ENCODE measurements around the gene ANKRD23.
"Not testable (repeated sequence)": the region's sequence is repeated elsewhere in the genome, so short reads cannot be mapped to it uniquely, and the experiment has no call there.

Gene ANKRD23

GRCh38 chr2:96843538-96844268 is at the start of gene ANKRD23:
TSS of gene ANKRD23 (minus strand) at chr2:96844021. CDS start at chr2:96843992, 29 bp downstream.
- H3K4me3 ChIP-seq (ENCODE audit: low read depth, low read length), result no peak within 1 kb of the TSS
- DNase-seq (ENCODE audit: low read depth), result no peak
- no peak for TF ChIP-seq CTCF (conservative IDR thresholded peaks at IDR 0.05; ENCODE audit: low read depth, low read length)

- no peak overlapping the region for H3K4me3 ChIP-seq (ENCODE audit: low read depth, low read length)
- peak; percentile 62 for DNase-seq (ENCODE audit: low read depth)
- TF ChIP-seq CTCF (conservative IDR thresholded peaks at IDR 0.05; ENCODE audit: low read depth, low read length), result no peak
These were observed 47.9 kb upstream of the ANKRD23 start for GRCh38 chr2:96891591-96892333.

- DNase-seq (ENCODE audit: low read depth), result peak; percentile 39
- no peak for TF ChIP-seq CTCF (conservative IDR thresholded peaks at IDR 0.05; ENCODE audit: low read depth, low read length)
These were observed 47.0 kb upstream of the ANKRD23 start for GRCh38 chr2:96890726-96891385.

GRCh38 chr2:96890252-96890651 is 46.4 kb upstream of the ANKRD23 start:
- no peak overlapping the region for H3K4me3 ChIP-seq (ENCODE audit: low read depth, low read length)
- no peak for TF ChIP-seq CTCF (conservative IDR thresholded peaks at IDR 0.05; ENCODE audit: low read depth, low read length)
- DNase-seq (ENCODE audit: low read depth), result no peak

More at GRCh38 chr2:96890726-96891385, 47.0 kb upstream of the ANKRD23 start:
- H3K4me3 ChIP-seq (ENCODE audit: low read depth, low read length), result no peak overlapping the region

GRCh38 chr2:96889502-96889901 is 45.7 kb upstream of the ANKRD23 start:
- DNase-seq (ENCODE audit: low read depth); H3K4me3 ChIP-seq (ENCODE audit: low read depth, low read length): not testable (repeated sequence)

GRCh38 chr2:96888072-96889011 is 44.5 kb upstream of the ANKRD23 start:
- TF ChIP-seq CTCF (conservative IDR thresholded peaks at IDR 0.05; ENCODE audit: low read depth, low read length), result no peak
- no peak overlapping the region for H3K4me3 ChIP-seq (ENCODE audit: low read depth, low read length)
- no peak for DNase-seq (ENCODE audit: low read depth)
